NOMO-1 treated with DMSO at 0.1 percent for 48 hours (cell line): ENCODE measurements around the gene NCLN.
A peak's percentile ranks its signal among the peaks of the same experiment; 100 is the strongest.
"Not testable (repeated sequence)": the region's sequence is repeated elsewhere in the genome, so short reads cannot be mapped to it uniquely, and the experiment has no call there.

Experiments
- DNase-seq: peaks from one replicate; lab custom pipeline; 2025; ENCODE audit not compliant: unreplicated experiment; lab: John Stamatoyannopoulos, UW

NCLN gene

DNA sequence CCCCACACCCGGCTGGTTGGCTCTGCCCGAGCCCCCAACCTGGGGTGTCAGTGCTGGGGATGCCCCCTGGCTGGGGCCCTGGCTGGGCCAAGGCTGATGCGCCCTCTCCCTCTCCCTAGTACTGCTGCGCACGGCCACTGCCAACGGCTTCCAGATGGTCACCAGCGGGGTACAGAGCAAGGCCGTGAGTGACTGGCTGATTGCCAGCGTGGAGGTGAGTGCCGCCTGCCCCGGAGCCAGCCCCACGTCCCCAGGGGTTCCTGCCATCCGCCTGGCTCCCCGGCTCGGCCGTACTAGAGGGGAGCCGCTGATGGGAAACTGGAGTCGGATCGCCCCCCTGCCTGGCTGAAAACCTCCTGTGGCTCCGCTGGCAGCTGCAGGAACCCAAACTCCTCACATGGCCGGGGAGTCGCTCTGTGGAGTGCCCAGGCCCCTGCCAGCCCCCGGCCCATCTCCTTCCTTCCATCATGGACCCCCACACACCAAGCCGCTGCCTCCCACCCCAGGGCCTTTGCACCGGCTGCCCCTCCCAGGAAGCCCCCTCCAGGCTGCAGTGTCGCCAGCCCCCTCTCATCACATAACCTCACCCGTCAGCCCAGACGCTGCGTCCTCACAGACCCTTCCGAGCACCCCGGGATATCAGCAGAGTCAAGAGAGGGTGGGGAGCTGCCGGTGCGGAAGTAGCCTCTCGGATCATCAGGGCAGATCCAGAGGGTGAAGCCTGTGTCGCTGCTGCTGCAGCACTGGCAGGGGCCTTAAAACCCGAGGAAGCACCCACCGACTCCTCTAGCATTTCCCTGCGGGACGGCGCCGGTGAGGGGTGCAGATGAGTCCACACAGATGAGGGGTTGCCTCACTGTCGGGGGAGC is 10.6 kb downstream of the NCLN start:
- DNase-seq, result no peak

DNA sequence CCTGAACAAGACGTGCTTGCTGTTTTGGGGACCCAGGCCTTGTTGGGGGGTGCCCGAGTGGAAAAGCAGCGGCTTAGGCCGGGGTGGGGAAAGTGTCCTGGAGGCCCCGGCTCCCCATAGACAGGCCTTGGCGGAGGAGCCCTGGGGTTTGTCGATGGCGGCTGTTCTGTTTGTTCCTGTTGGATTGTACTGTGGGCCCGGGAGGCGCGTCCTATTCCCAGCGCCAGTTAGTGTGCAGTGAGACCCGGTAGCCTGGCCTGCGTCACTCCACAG is 11.1 kb downstream of the NCLN start:
- no peak for DNase-seq

DNA sequence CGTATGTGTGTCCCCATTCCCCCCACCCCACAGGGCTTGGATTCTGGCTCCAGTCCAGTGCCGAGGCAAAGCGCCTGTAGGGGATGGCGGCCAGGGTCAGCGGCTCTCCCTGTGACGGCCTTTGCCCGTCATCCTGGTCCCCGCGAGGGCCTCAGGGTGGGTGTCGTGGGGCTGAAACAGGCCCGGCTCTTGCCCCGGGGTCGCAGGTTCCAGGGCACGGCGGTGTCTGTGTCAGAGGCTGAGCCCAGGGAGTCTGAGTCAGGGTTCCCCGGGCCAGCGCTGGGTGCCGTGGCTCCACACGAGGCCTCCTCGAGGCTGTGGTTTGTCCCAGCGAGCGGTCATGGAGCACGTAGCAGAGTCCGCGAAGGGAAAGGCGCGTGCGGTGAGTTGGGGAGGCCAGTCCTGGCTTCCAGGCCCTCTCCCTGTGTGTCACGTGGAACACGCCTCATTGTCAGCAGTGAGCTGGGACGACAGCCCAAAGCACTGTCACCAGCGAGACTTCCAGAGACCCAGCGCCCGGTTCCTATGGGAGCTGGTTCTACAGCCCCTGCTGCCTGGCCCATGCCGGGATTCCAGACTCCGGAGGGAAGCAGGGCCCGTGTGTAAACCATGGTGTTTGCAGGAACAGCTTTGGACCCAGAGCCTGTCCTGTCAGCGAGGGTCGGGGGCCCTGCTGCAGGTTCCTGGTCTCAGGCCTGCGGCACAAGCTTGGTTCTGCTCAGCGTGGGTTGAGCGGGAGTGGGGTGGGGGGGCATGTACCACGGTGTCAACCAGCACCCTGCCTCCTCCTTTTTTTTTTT is 13.4 kb downstream of the NCLN start:
- DNase-seq, result no peak

DNA sequence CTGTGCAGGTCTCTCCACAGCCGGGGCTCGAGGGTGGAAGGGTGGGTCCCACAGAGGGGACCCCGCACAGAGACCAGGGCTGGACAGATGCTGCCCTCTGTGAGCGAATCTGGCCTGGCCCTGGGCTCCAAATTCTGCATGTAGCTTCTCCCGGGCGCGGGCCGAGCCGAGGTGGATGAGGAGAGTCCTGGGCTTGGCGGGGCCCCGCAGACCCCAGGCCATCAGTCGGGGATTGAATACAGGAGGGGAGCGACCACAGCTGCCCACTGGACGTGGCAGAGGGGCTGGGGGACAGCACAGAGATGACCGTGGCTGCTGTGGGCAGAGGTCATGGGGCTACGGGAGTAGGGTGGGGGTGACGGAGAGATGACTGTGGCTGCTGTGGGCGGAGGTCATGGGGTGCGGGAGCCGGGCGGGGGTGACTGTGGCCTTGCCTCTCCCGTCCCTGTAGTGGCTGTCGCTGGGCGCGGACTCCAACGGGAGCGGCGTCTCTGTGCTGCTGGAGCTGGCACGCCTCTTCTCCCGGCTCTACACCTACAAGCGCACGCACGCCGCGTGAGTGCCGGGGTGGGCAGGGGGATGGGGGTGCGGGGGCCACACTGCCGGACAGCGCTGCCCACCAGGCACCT is 15.5 kb downstream of the NCLN start:
- no peak for DNase-seq

DNA sequence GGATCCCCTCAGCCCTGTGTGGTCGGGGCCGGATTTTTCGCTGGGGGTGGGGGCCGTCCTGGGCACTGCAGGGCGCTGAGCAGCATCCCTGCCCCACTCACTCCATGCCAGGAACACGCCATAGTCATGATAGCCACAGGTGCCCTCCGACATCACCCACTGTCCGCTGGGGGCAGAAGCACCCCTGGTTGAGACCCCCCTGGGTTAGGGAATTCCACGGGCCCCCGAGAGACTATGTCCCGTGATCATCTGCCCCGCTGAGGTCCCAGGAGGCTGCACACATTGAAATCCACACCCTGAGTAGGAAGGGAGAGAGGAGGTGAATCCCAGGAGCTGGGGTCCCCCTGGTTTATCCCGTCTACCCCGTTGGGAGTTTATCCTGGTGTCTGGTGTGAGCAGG is 16.2 kb downstream of the NCLN start:
- no peak for DNase-seq

DNA sequence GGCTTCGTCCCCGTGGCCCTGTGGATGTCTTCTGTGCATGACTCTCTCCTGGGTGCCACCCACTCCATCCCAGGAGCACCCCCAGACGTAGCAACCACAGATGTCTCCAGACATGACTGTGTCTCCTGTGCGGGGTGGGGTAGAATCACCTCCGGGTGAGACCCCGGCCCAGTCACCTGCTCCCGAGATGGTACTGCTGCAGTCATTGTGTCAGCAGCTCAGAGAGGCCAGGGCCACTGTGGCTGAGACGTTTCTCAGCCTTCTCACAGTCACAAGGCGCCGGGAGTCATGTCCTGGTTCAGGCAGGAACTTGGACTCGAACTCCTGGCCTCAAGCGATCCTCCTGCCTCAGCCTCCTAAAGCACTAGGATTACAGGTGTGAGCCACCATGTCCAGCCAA is 16.6 kb downstream of the NCLN start:
- no peak for DNase-seq

DNA sequence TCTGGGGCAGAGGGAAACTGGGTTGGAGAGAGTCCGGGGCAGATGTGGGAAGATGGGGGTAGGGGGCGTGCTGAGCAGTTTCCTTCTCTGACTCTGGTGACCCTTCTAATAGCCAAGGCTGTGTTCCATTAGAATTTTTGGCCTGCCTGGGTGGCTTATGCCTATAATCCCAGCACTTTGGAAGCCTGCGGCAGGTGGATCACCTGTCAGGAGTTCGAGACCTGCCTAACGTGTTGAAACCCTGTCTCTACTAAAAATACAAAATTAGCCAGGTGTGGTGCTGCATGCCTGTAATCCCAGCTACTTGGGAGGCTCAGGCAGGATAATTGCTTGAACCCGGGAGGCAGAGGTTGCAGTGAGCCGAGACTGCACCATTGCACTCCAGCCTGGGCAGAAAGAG is 17.2 kb downstream of the NCLN start:
- not testable (repeated sequence) for DNase-seq

DNA sequence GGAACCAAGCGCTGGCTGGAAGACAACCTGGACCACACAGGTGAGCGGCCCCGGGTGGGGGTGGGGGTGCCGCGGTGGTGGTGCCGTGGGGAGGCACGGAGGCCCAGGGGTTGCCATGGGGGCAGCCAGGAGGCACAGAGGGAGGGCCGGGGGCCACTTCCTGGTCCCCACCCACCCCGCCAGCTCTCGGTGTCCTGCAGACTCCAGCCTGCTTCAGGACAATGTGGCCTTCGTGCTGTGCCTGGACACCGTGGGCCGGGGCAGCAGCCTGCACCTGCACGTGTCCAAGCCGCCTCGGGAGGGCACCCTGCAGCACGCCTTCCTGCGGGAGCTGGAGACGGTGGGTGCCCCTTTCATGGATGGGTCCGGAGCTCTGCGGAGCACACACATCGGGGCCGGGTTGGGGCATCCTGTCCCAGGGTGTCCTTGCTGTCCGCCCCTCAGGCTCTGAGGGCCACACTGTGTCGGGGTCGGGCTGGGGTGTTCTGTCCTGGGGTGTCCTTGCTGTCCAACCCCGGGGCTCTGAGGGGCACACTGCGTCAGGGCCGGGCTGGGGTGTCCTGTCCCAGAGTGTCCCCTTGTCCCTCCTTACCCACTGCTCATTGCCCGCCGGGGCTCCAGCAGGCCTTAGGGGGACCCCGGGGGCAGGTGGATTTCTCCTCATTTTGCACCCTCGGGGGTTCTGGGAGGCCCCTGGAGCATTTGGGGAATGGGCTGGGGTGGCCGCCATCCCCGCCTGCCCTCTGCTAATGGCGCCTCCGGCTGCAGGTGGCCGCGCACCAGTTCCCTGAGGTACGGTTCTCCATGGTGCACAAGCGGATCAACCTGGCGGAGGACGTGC is 18.3 kb downstream of the NCLN start:
- no peak for DNase-seq

DNA sequence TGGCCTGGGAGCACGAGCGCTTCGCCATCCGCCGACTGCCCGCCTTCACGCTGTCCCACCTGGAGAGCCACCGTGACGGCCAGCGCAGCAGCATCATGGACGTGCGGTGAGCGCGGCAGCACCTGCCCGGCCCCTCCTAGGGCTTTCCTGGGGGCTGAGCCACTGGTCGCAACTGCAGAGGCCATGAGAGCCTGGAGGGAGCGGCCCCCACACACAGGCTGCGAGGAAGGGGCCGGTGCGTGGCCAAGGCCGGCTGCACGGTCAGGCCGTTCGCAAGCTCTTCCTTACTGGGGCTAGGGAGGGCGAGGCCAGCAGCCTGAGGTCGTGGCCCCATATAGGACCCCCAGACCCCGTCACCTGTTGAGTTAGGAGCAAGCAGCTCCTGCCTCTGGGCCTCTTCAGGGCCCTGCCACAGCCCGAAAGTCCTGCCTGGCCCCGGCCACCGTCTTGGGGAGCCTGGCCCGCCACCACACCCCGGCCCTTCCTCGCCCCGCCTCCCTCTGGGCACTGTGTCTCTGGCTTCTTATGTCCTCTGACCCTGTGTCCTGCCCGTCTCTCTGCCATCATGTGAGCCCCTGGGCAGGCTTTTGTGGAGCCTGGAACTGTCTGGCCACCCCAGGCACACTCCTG is 19.0 kb downstream of the NCLN start:
- no peak for DNase-seq

DNA sequence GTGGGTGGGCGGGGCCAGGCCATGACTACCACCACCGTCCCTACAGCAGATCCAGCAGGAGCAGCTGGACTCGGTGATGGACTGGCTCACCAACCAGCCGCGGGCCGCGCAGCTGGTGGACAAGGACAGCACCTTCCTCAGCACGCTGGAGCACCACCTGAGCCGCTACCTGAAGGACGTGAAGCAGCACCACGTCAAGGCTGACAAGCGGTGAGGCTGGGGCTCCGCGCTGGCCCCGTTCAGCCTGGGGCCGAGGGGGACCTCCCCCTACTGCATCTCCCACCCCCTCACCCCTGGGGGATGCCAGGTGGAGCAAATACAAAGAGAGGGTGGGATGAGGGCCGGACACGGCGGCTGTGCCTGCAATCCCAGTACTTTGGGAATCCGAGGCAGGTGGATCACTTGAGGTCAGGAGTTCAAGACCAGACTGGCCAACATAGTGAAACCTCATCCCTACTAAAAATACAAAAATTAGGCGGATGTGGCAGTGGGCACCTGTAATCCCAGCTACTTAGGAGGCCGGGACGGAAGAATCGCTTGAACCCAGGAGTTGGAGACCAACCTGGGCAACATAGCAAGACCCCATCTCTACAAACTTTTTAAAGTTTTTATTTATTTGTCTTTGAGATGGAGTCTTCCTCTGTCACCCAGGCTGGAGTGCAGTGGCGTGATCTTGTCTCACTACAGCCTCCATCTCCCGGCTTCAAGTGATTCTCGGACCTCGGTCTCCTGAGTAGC is 20.7 kb downstream of the NCLN start:
- no peak for DNase-seq

DNA sequence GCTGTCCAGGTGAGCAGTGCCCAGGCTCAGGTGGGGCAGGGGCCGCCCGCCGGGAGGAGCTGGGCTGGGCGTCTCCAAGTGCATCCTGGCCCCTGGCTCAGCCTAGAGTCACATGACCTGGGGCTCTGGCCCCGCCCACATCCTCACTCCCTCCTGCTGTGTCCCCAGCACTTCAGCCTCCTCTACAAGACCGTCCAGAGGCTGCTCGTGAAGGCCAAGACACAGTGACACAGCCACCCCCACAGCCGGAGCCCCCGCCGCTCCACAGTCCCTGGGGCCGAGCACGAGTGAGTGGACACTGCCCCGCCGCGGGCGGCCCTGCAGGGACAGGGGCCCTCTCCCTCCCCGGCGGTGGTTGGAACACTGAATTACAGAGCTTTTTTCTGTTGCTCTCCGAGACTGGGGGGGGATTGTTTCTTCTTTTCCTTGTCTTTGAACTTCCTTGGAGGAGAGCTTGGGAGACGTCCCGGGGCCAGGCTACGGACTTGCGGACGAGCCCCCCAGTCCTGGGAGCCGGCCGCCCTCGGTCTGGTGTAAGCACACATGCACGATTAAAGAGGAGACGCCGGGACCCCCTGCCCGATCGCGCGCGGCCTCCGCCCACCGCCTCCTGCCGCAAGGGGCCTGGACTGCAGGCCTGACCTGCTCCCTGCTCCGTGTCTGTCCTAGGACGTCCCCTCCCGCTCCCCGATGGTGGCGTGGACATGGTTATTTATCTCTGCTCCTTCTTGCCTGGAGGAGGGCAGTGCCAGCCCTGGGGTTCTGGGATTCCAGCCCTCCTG is 21.9 kb downstream of the NCLN start:
- no peak for DNase-seq

DNA sequence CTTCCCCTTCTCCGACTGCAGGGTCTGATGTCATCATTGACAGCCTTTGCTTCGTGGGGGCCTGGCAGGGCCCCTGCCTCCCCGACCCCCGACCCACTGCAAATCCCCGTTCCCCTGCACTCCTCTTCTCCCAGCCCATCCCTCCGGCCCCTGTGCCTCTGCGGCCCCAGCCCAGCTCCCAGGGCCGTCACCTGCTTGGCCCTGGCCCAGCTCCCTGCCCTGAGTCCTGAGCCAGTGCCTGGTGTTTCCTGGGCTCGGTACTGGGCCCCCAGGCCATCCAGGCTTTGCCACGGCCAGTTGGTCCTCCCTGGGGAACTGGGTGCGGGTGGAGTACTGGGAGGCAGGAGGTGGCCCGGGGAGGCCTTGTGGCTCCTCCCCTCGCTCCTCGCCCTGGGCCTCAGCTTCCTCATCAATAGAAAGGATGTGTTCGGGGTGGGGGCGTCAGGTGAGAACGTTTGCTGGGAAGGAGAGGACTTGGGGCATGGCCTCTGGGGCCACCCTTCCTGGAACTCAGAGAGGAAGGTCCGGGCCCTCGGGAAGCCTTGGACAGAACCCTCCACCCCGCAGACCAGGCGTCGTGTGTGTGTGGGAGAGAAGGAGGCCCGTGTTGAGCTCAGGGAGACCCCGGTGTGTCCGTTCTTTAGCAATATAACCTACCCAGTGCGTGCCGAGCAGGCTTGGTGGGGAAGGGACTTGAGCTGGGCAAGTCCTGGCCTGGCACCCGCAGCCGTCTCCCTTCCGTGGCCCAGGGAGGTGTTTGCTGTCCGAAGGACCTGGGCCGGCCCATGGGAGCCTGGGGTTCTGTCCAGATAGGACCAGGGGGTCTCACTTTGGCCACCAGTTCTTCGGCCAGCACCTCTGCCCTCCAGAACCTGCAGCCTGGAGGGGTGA is 22.8 kb downstream of the NCLN start:
- DNase-seq, result no peak

DNA sequence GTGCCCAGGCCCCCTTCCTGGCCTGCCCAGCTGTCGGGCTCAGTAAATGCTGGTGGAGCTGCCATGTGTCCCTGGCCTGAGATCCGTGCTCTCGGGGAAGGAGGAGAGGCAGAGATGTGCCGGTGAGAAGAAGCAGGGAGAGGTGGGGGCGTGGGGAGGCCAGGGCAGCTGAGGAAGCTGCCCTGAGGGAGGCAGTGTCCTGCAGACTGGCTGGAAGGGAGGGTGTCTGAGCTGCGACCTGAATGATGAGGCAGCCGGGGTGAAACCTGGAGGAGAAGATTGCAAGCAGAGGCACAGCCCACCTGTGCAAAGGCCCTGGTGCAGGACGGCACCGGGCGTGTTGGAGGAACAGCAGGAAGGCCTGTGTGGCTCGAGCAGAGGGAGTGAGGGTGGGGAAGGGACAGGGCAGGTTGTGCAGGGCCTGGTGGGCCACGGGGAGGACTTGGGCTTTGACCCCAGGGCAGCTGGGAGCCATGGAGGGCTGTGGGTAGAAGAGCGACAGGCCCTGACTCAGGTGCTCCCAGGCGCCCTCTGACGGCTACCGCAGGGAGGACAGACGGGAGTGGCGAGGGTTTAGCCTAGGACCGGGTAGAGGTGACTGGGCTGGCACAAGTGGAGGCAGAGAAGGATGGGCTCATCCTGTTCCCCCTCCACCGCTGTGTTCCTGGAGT is 24.8 kb downstream of the NCLN start:
- peak; percentile 35 for DNase-seq

DNA sequence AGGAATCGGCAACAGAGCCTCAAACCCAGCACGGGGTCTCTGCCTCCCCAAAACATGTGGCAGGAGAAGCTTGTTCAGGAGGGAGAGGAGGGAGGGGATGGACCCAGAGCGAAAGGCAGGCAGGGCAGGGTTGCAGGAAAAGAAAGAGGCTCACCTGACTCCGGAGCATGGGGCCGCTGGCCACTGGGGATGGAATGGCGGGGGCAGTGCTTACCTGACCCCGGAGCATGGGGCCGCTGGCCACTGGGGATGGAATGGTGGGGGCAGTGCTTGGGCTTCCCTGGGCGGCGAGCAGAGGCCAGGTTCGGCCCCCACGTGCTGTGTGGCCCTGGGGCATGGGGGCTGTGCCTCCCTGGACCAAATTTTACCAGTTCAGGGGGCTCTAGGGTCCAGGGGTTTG is 25.5 kb downstream of the NCLN start:
- DNase-seq, result no peak

DNA sequence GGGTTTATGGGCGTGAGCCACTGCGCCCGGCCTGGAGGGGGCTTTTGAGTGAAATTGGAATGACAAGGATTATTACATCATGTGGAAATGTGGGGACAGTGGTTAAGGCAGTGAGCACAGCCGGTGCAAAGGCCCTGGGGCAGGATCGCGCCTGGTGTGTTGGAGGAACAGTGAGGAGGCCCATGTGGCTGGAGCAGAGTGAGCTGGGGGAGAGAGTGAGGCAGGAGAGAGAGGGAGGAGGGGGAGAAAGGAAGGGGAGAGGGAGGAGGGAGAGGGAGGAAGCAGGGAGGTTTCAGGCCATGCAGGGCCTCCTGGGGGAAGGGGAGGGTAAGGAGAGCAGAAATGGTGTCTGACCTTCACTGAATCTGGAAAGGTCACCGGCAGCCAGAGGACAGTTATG is 27.4 kb downstream of the NCLN start:
- DNase-seq, result no peak

DNA sequence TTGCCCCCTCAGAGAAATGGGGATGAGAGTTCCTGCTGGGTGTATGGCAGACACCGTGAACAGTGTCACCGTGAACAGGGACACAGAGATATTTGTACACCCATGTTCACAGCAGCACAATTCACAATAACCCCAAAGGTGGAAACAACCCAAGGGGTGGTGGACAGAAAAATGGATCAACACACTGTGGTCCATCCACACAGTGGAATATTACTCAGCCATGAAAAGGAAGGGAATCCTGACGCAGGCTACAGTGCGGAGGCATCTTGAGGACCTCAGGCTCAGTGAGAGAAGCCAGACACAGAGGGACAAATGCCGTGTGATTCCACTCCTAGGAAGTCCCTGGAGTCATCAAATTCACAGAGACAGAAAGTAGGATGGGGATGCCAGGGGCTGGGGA is 31.1 kb downstream of the NCLN start:
- no peak for DNase-seq

DNA sequence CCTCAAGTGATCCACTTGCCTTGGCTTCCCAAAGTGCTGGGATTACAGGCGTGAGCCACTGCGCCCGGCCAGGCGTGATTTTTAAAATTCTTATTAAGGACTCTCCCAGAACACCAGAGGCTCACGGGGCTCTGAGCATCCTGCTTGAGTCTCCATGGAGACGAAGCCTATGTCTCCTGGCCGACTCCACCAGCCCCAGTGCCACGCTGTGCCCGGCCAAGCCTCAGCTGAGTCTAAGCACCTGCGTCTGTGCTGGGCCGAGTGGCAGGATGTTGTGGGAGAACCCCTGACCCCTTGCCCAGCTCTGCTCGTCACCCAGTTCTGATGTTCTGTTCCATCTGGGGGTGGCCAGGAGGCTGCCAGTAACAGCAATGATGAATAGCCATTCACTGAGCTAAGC is 34.8 kb downstream of the NCLN start:
- no peak for DNase-seq

DNA sequence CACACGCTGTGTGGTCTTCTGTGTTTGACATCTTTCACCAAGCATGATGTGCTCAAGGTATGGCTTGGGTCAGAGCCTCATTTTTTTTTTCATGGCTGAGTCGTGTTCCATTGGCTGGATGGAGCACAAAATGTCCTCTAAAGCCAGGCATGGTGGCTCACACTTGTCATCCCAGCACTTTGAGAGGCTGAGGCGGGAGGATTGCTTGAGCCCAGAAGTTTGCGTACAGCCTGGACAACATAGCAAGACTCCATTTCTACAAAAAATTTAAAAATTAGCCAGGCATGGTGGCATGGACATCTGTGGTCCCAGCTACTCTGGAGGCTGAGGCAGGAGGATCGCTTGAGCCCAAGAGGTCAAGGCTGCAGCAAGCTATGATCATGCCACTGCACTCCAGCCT is 35.8 kb downstream of the NCLN start:
- not testable (repeated sequence) for DNase-seq
